Lung microvascular endothelial cell (primary cell): ENCODE results near the gene AMN. TPM values are rescaled to one million over a fixed set of nuclear protein-coding genes. Genes with fewer than 3 reads are reported as not detected.

Experiments used
- DNase-seq, 2 donors: peaks; one replicate each; pipeline versions ENCODE4 v3.0.0 to v3.0.0-alpha.2; 2010; ENCODE audit warnings: low read depth in 2 of 2
- total RNA-seq: library from RNA; depleted of rRNA; stranded (reverse); fragments of >200 nt; gene quantifications from 2 replicates; pipeline ENCODE4 v1.2.1, GENCODE V29; 2014

Gene AMN
- total RNA-seq, 1 donor from 2014 or later: 0.20 TPM

DNA sequence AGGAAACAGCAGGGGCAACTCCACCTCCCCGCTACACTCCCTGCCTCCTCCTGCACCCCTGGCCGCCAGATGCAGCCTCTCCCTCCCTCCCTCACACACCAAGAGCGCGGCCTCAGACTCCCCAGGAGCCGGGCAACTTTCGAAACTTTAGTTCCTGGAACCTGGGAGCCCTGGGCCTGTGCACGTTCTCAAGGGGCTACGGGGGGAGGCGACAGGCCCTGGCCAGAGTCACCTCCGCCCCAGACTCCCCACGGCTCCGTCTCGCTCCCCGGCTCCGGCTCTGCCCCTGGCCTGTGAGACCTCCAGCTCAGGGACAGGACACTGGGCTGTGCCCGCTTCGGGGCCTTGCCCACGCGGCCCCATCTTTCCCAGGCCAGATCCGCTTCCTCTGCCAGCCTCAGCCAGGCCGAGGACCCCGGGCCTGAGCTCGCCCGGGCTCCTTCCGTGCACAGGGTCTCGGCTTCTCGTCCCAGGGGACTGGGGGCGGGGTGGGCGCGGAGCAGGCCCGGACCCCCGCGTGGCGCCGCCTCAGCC is 5.5 kb downstream of the AMN start:
- DNase-seq: no peak

DNA sequence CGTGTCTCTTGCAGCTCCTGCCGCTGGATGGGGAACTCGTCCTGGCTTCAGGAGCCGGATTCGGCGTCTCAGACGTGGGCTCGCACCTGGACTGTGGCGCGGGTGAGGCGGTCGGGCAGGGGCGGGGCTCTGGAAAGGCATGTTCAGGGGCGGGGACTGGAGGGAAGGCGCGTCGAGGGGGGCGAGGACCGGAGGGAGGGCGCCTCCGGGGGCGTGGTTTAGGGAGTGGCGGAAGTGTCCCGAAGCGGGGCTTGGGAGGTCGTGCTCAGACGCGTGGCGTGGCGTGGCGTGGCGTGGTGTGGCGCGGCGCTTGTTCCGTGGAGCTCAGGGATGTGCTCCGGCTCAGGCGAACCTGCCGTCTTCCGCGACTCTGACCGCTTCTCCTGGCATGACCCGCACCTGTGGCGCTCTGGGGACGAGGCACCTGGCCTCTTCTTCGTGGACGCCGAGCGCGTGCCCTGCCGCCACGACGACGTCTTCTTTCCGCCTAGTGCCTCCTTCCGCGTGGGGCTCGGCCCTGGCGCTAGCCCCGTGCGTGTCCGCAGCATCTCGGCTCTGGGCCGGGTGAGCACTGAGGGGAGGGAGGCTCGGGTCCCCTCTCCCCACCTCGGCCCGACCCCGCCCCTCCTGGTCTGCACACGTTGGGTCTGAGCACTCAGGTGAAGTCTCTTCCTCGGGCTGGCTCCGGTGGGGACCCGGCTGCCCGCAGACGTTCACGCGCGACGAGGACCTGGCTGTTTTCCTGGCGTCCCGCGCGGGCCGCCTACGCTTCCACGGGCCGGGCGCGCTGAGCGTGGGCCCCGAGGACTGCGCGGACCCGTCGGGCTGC is 6.2 kb downstream of the AMN start:
- peak; percentile 14 to 53 for DNase-seq

DNA sequence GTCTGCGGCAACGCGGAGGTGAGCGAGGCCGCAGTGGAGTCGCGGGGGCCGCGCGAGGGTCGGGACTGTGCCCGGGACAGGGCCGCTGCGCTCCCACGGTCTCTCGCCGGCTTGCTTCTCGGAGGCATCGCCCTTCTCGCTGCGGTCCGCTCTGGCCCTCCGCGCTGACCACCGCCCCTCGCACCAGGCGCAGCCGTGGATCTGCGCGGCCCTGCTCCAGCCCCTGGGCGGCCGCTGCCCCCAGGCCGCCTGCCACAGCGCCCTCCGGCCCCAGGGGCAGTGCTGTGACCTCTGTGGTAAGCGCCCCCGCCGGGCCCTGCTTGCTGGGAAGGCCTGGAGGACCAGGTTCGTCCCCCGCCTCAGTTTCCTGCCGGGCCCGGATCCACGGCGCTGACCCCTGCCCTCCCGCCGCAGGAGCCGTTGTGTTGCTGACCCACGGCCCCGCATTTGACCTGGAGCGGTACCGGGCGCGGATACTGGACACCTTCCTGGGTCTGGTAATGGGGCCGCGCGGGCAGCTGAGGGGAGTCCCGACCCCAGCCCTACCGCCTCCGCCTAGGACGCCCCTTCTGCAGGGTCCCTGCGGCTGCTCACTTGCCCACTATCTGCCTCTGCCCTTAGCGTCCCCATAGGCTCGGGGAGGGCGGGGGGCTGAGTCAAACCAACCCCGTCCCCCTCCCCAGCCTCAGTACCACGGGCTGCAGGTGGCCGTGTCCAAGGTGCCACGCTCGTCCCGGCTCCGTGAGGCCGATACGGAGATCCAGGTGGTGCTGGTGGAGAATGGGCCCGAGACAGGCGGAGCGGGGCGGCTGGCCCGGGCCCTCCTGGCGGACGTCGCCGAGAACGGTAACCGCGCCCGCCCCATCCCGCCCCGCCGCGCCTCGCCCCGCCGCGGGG is 7.0 kb downstream of the AMN start:
- DNase-seq: no peak

DNA sequence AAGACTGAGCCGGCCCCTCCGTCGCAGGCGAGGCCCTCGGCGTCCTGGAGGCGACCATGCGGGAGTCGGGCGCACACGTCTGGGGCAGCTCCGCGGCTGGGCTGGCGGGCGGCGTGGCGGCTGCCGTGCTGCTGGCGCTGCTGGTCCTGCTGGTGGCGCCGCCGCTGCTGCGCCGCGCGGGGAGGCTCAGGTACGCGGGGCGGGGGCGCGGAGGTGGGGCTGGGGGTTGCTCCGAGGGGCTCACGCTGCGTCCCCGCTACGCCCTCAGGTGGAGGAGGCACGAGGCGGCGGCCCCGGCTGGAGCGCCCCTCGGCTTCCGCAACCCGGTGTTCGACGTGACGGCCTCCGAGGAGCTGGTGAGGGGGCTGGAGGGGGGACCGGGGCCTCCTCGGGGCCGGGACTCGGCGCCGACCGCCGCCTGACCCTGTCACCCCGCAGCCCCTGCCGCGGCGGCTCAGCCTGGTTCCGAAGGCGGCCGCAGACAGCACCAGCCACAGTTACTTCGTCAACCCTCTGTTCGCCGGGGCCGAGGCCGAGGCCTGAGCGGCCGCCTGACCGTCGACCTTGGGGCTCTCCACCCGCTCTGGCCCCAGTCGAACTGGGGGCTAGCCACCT is 7.8 kb downstream of the AMN start:
- peak in 1 of 2 donors; percentile 39 for DNase-seq

DNA sequence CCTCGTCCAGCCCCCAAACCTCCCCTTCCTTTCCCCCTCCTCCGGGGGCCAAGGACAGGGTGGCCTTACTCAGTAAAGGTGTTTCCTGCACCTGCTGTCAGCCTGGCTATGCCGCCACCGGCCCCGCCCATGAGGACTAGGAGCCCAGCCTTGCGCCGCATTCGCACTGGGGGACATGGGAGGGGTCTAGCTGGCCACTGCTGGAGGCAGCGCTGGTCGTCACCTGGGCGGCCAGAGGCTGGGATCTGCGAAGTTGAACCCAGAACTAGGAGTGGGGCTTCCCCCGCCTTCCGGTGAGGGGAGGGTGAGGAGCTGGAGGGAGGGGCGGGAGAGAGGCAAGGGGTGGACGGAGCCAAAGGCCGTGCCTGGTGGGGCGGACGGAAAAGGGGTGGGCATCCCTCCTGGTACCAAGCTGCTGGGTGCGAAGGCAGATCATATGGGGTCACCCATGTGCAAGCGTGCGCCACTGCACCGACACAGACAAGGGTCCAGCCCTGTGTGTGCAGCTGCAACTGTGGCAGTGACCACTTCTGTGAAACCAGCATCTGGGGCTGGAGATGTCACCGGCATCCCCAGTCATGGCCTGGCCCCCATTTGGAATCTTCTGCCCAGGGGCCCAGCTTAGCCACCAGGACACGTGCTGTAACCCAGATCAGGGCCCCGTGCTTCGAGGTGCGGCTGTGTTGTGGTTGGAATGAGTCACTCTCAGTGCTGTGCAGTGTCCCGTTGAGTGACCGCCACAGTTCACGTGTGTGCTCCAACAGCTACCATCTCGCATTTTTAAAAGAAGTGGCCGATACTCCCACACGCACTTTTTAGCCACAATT is 8.5 kb downstream of the AMN start:
- DNase-seq: peak; percentile 21 to 29

DNA sequence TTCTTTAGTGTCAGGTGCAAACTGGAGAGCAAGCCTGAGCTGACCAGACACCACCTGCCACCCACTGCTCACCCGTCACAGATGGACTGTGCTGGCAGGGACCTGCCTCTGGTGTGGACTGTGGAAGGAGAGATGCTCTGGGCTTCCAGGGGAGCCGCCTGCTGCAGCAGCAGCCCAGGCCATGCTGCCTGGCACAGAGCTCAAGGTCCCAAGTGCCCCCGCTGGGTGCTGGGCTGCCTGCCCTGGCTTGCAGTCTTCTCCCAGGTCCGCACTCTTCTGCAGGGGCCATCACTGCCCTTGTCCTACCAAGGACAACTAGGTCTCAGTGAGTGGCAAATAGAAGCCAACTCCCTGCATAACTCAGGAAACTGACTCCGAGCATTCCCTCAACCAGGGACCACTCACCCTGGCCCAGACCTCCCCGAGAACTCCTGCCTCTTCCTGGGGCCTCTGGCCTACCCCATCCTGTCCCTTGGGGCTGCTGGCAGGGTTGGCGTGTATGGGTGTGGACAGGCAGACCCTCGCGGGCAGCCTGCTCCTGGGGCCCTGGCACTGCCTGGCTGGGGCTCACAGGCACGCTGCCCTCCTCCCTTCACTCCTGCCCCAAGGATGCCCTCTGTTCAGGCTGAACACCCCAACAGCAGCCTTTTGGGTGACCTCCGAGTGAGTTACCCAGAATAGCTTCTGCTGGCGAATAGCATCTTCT is 9.3 kb downstream of the AMN start:
- no peak for DNase-seq

DNA sequence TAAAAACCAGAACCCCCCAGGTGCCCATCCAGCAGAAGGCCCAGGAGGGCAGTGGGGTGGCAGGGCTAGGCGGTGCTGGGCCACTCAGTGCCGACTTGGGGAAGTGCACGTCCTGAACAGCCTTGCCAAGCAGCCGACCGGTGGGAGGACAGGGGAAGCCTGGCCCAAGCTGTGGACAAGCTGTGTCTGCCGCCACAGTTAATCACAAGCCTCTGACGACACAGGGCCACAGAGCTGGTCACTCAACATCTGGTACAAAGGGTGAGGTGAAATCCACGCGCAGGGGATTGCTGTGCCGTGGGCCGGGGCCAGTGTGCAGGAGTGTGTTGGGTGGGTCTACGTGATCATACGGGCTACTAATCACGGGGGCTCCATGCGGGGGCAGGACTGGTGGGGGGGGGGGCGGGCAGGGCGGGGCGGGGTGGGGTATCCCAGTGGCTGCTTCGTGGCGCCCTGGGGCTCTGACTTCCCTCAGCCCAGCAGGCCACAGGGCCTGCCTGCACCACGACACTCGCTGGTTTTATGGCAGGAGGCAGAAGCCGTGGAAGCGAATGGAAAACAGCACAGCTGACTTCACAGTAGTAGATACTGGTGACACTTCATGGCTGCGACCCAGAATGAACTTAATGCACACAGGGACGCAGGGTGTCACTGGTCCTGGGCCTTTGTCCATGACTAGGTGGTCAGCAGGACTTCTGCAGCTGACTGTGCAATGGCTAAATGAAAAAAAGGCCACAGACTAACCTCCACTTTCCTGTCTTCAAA is 10.2 kb downstream of the AMN start:
- DNase-seq: no peak

DNA sequence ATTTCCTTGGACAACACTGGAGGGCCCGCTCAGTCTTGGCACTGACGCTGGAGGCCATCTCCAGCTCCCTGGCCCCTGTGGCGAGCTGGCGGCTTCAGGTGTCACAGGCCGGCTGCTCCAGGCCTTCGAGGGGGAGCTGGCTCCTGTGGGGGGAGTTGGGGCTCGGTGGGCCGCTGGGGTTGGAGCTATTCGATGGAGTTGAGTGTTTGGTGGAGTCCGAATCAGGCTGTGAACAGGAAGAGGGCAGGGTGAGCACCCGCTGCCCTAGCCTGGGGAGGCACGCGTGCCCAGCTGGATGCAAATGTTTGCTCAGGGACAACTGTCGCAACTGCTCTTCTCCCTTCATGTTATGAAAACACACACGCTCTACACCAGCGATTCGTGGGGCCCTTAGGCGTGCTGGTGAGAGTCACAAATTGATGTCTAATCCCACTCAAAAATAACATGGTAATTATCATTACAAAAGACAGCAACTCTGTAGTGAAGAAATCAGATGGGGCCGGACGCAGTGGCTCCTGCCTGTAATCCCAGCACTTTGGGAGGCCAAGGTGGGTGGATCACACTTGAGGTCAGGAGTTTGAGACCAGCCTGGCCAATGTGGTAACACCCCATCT is 11.3 kb downstream of the AMN start:
- DNase-seq: no peak

DNA sequence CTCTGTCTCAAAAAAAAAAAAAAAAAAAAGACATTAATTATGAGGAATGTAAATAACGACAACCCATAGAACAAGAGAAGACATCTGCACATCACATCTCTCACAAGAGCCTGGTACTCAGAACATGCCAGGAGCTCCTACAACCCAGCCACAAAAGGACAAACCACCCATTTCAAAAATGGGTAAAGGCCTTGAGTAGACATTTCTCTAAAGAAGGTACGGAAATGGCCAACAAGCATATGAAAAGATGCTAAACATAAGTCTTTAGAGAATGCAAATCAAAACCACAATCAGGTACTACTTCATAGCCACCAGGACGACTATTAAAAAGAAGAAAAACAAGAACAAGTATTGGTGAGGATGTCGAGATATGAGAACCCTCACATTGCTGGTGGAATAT is 13.3 kb downstream of the AMN start:
- no peak for DNase-seq

DNA sequence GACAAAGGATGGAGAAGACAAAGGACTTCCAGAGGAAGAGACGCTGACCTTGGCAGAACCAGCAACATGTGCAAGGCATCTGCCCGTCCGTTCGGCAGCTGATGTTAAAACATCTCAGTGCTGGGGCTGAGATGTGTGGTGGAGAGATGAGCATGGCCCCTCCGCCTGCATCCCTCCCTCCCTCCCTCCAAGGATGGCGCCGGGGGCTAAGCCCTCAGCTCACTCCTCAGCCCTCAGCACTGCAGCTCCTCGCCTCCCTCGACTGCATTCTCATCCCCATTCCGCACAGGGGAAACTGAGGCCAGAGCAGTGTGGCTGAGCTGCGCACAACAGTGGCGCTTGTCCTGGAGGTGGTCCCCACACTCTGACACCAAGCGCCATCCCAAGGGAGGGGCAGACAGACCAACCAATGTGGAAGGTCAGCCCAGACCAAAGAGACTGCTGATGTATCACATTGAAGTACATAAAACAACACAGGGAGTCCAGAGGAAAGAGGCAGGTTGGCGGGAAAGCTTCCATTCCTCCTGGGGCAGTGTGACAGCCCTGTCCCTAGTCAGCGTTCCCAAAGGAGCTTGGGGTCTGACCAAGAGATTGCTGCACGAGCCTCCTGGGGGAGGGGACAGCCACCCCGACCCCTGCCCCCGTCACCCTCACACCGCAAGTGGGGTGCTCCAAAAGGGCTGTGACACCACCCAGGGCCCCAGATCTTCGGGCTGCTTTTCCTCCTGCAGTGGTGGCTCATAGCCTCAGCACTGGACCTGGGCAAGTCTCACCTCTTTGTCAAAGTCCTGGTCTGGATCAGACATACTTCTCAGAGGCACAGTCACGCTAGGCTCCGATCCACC is 15.1 kb downstream of the AMN start:
- DNase-seq: no peak

DNA sequence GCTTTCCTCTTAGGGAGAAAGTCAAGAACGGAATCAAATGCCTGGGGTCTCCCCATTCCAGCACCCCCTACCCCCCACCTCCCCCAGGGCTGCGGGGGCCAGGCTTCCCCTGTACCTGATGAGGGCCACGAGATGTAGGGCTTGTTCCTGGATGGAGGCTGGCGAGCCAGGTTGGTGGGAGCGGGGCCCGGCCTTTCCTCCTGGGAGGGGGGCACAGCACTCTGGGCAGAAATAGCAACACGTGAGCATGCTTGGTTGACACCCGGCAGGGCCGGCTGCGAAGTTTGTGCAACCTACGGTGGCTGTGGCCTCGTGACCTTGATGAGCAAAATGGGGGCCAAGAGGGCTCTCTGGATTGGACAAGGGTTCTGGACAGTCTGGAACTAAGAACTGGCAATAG is 15.7 kb downstream of the AMN start:
- DNase-seq: no peak

DNA sequence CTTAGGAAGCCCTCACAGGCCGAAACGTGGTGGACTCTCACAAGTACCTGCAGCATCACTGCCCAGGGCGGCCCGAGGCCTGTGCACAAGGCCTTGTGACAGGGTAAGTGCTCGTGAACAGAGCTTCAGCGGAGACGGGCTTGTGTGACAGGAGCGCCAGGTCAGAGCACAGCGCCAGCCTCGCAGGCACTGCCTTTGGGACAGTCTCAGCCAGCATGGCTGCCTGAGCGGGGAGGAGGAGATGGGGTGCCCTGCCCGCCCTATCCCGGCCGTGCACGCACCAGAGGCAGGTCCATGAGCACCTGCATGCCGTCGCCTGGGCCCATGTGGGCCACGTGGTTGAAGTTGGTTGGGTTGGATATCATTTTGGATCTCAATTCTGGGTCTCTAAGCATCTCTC is 16.9 kb downstream of the AMN start:
- no peak for DNase-seq

DNA sequence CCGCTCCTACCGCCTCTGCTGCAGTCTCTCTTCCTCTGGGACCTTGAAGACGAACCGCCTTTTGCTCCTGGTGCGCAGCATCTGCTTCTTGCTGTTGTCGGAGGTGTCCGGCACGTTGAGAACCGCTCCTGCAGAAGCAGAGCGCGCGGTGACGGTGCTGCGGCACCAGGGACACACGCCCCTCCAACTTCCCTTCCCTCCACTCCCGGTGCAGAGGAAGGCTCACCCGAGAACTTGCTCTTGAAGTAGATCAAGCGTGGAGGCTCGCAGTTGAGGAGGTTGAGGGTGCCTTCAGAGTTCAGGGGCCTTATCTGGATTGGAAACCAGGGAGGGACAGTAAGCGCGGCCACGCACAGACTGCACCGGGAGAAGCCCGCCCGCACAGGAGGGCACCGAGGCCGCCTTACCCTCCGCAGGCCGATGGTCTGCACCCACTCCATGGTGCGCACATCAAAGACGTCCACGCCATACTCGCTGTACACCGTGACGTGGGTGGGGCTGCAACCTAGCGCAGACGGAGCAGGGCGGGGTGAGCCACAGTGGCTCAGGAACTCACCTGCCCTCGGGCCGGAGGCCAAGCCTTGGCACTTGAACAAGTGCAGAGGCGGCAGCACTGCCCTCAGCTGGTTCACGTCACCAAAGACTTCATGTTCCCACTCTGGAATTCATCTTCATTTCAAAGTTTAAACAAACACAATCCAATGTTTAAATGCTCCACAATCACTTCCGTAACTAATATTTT is 17.5 kb downstream of the AMN start:
- DNase-seq: no peak

DNA sequence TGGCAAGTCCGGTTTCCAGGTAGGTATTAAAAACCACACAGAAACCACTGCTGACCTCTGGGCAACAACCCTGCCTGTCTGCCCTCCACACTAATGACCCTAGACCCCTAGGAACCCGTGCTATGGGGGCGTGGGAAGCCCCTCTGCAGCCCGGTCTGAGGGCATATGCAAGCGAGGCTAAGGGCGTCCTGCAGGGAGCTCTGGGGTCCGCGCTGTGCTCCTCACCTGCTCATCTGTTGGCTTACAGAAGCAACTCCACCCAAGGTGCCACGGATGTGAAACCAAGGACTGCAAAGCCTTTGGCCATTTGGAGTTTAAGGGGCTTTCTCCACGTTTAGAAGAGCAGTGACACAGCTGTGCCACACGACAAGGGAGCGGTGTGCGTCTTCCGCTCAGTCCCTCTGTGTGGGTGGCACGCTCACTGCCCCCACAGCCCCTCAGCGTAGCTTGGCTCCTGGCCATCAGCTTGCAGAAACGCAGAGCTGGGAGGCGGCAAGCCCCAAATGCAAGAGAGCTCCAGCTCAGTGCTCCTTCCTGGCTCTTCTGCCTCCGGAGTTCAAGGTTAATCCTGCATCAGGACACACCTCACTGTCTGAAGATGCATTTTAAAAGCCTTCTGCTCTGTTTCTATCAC is 18.4 kb downstream of the AMN start:
- no peak for DNase-seq

DNA sequence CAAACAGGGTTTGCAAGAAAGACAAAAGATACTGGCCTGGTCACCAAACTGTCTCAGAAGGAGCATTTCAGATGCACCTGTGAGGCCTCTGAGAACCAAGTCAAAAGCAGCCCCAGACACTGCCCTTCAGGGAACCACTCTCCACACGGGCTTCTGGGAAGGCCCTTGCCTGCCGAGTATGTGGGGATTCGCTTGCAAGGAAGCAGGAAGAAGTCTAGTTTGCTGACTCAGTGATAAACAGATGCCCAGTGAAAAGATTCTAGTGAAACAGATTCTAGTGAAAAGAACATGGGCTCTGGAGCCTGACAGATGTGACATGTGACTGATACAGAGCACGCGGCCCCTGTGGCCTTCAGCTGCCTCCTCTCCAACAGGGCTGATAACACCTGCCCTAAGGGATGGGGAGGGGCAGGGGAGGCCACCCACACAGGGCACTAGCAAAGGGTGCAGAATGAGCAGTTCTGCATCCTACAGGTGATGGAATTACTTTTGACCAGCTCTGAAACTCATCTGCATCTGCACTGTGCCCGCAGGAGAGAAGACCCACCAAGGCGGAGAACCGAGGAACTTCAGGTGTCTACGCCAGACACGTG is 19.1 kb downstream of the AMN start:
- no peak for DNase-seq

DNA sequence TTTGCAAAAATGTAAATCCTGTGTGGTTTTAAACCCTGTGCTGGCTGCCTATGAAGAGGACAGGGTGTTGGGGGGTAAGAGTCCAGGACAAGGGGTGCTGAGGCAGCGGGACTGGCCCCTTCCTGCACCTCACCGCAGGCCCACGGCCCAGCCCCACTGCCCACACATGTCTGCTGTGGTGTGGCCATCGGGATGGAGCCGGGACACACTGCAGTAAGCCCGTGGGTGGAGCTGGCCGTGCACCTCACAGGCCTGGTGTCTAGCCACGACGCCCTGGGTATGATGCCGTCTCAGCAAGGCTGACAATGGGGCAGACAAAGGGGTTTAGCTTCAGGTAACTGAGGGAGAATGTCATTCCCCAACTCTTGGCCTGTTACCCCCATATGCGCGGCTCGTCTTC is 19.6 kb downstream of the AMN start:
- DNase-seq: no peak

DNA sequence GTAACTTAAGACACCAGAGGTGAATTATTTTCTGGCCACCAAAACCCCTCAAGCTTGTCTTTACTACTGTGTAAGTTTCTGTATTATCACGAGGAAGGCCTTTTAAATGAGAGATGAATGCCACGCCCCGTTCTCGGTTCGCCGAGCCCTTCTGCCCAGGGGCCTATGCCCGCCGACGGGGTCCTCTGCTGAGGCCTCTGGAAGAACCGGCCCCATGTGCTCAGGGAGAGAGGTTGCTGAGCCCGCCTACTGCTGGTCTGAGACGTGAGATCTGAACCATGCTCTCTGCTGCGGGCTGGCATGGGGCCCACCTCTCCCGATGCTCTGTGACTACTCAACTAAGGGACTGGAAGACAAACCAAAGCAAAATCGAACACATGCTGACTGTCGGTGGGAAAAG is 21.0 kb downstream of the AMN start:
- no peak for DNase-seq
